H9 (cell line): Measurements from ENCODE around the gene LIPK. TPM values are rescaled to one million over a fixed set of nuclear protein-coding genes. Genes with fewer than 3 reads are reported as not detected.

ENCODE experiments used
- DNase-seq: peaks from one replicate; pipeline ENCODE4 v3.0.0-alpha.2; 2017
- H2AFZ ChIP-seq: one replicate; pipeline ENCODE4 v1.6.1; 2013; ENCODE audit warnings: mild to moderate bottlenecking, low read length, control low read depth, moderate library complexity
- H2AK5ac ChIP-seq: 2 replicates; pipeline ENCODE4 v1.6.1; 2013; ENCODE audit warnings: low read length, control low read depth, mixed read lengths; ENCODE audit not compliant: insufficient read length
- H2BK120ac ChIP-seq: one replicate; pipeline ENCODE4 v1.6.1; 2013; ENCODE audit warnings: low read depth, mild to moderate bottlenecking, low read length, control low read depth, inconsistent platforms; ENCODE audit not compliant: poor library complexity, severe bottlenecking
- H2BK12ac ChIP-seq: 2 replicates; pipeline ENCODE4 v1.6.1; 2013; ENCODE audit warnings: low read length, control low read depth, mixed read lengths, low read depth; ENCODE audit not compliant: insufficient read length
- H2BK15ac ChIP-seq: 2 replicates; pipeline ENCODE4 v1.6.1; 2013; ENCODE audit warnings: low read depth, low read length, control low read depth
- H2BK20ac ChIP-seq: one replicate; pipeline ENCODE4 v1.6.1; 2013; ENCODE audit warnings: low read depth, mild to moderate bottlenecking, low read length, control low read depth, inconsistent platforms; ENCODE audit not compliant: poor library complexity, severe bottlenecking
- H2BK5ac ChIP-seq: 2 replicates; pipeline ENCODE4 v1.6.1; 2013; ENCODE audit warnings: low read length, control low read depth, mixed read lengths; ENCODE audit not compliant: insufficient read length
- H3K14ac ChIP-seq: 2 replicates; pipeline ENCODE4 v1.6.1; 2013; ENCODE audit warnings: low read length, control low read depth; ENCODE audit not compliant: insufficient read depth
- H3K18ac ChIP-seq: 2 replicates; pipeline ENCODE4 v1.6.1; 2013; ENCODE audit warnings: low read depth, mild to moderate bottlenecking, mixed read lengths, low read length, control low read depth; ENCODE audit not compliant: insufficient read length
- H3K23ac ChIP-seq: 2 replicates; pipeline ENCODE4 v1.6.1; 2013; ENCODE audit warnings: low read length, control low read depth, mixed read lengths, low read depth; ENCODE audit not compliant: insufficient read length
- H3K23me2 ChIP-seq: 2 replicates; pipeline ENCODE4 v1.6.1; 2013; ENCODE audit warnings: low read depth, mild to moderate bottlenecking, mixed read lengths, low read length, control low read depth; ENCODE audit not compliant: insufficient read length, poor library complexity, severe bottlenecking
- H3K27ac ChIP-seq: 2 replicates; pipeline ENCODE4 v1.5.1; 2013; ENCODE audit warnings: low read length, control low read depth, mixed read lengths, low read depth; ENCODE audit not compliant: insufficient read length
- H3K27me3 ChIP-seq: 2 replicates; pipeline ENCODE4 v1.6.1; 2013; ENCODE audit warnings: low read length, control low read depth, inconsistent platforms; ENCODE audit not compliant: insufficient read depth
- H3K4ac ChIP-seq: 2 replicates; pipeline ENCODE4 v1.6.1; 2013; ENCODE audit warnings: low read depth, mild to moderate bottlenecking, control low read depth, inconsistent platforms, low read length, moderate library complexity
- H3K4me1 ChIP-seq: 2 replicates; pipeline ENCODE4 v1.6.1; 2013; ENCODE audit warnings: low read length, control low read depth, inconsistent platforms; ENCODE audit not compliant: insufficient read depth
- H3K4me2 ChIP-seq: 2 replicates; pipeline ENCODE4 v1.6.1; 2013; ENCODE audit warnings: low read length, control low read depth, mixed read lengths; ENCODE audit not compliant: insufficient read length, insufficient read depth
- H3K56ac ChIP-seq: 2 replicates; pipeline ENCODE4 v1.6.1; 2013; ENCODE audit warnings: low read depth, mild to moderate bottlenecking, mixed read lengths, low read length, control low read depth; ENCODE audit not compliant: insufficient read length
- H3K79me1 ChIP-seq: 2 replicates; pipeline ENCODE4 v1.6.1; 2013; ENCODE audit warnings: low read depth, mild to moderate bottlenecking, moderate library complexity, low read length, control low read depth, inconsistent platforms; ENCODE audit not compliant: insufficient read depth, poor library complexity, severe bottlenecking
- H3K79me2 ChIP-seq: 2 replicates; pipeline ENCODE4 v1.6.1; 2013; ENCODE audit warnings: low read length, control low read depth, inconsistent platforms; ENCODE audit not compliant: insufficient read depth
- H3K9ac ChIP-seq: 2 replicates; pipeline ENCODE4 v1.6.1; 2013; ENCODE audit warnings: low read length, control low read depth, mixed read lengths; ENCODE audit not compliant: insufficient read length; ENCODE audit errors: extremely low read depth
- H3K9me3 ChIP-seq: one replicate; pipeline ENCODE4 v1.6.1; 2013; ENCODE audit warnings: low read depth, low read length, inconsistent platforms; ENCODE audit not compliant: control insufficient read depth
- H3T11ph ChIP-seq: one replicate; pipeline ENCODE4 v1.6.1; 2013; ENCODE audit warnings: mild to moderate bottlenecking, low read length, control low read depth, inconsistent platforms
- H4K20me1 ChIP-seq: one replicate; pipeline ENCODE4 v1.6.1; 2013; ENCODE audit not compliant: control insufficient read depth, insufficient read length, insufficient read depth
- H4K5ac ChIP-seq: 2 replicates; pipeline ENCODE4 v1.6.1; 2013; ENCODE audit warnings: low read depth, mild to moderate bottlenecking, mixed read lengths, low read length, control low read depth; ENCODE audit not compliant: insufficient read length
- H4K8ac ChIP-seq: replicated peaks from 2 replicates; pipeline ENCODE4 v1.6.1; 2013; ENCODE audit warnings: low read length, control low read depth, mixed read lengths, low read depth; ENCODE audit not compliant: insufficient read length
- H4K91ac ChIP-seq: 2 replicates; pipeline ENCODE4 v1.6.1; 2013; ENCODE audit warnings: low read depth, mild to moderate bottlenecking, moderate library complexity, mixed read lengths, low read length, control low read depth; ENCODE audit not compliant: insufficient read length
- H3K27ac Mint-ChIP-seq, 3 experiments: 2 replicates in 2 of 3; 3 replicates in 1 of 3; pipeline ENCODE4 v1.8.0; 2020 to 2021; ENCODE audit warnings: mixed read lengths in 3 of 3, mild to moderate bottlenecking in 1 of 3, moderate library complexity in 1 of 3
- H3K27me3 Mint-ChIP-seq: 2 replicates; pipeline ENCODE4 v1.8.0; 2021; ENCODE audit warnings: low read depth, mild to moderate bottlenecking, moderate library complexity, mixed read lengths
- H3K36me3 Mint-ChIP-seq, 3 experiments: 2 replicates in 2 of 3; 3 replicates in 1 of 3; pipeline ENCODE4 v1.8.0; 2020 to 2021; ENCODE audit warnings: low read depth in 3 of 3, mixed read lengths in 3 of 3; ENCODE audit not compliant: insufficient read depth in 1 of 3
- H3K4me1 Mint-ChIP-seq, 2 experiments: 2 replicates each; pipeline ENCODE4 v1.8.0; 2020; ENCODE audit warnings: mixed read lengths in 2 of 2
- H3K4me3 Mint-ChIP-seq, 2 experiments: 2 replicates in 1 of 2; 3 replicates in 1 of 2; pipeline ENCODE4 v1.8.0; 2020 to 2021; ENCODE audit warnings: mild to moderate bottlenecking in 2 of 2, mixed read lengths in 2 of 2, moderate library complexity in 1 of 2
- H3K9me3 Mint-ChIP-seq, 2 experiments: 2 replicates in 1 of 2; 3 replicates in 1 of 2; pipeline ENCODE4 v1.8.0; 2020; ENCODE audit warnings: mild to moderate bottlenecking in 2 of 2, mixed read lengths in 2 of 2, moderate library complexity in 1 of 2
- WGBS: extraction: QIAGEN DNeasy Blood & Tissue Kit; methylation state at CpG from one replicate; pipeline ENCODE4 v1.1.7; 2013; ENCODE audit warnings: missing lambda C conversion rate, low lambda C conversion rate, mixed read lengths; ENCODE audit not compliant: insufficient read length; ENCODE audit errors: extremely low coverage; 5-methylcytosine and 5-hydroxymethylcytosine counted together
- total RNA-seq: library from RNA; stranded (reverse); gene quantifications from 2 replicates; pipeline ENCODE4 v1.2.1, GENCODE V29; 2021
- TF ChIP-seq, protein P1 (sequence below): fragments of 200-600 bp; sonication (generic); conservative IDR thresholded peaks from 3 replicates; pipeline ENCODE4 v1.8.0; 2021; ENCODE audit warnings: antibody characterized with exemption, mild to moderate bottlenecking

Gene LIPK
- total RNA-seq, 1 experiment from 2014 or later, result not detected

DNA sequence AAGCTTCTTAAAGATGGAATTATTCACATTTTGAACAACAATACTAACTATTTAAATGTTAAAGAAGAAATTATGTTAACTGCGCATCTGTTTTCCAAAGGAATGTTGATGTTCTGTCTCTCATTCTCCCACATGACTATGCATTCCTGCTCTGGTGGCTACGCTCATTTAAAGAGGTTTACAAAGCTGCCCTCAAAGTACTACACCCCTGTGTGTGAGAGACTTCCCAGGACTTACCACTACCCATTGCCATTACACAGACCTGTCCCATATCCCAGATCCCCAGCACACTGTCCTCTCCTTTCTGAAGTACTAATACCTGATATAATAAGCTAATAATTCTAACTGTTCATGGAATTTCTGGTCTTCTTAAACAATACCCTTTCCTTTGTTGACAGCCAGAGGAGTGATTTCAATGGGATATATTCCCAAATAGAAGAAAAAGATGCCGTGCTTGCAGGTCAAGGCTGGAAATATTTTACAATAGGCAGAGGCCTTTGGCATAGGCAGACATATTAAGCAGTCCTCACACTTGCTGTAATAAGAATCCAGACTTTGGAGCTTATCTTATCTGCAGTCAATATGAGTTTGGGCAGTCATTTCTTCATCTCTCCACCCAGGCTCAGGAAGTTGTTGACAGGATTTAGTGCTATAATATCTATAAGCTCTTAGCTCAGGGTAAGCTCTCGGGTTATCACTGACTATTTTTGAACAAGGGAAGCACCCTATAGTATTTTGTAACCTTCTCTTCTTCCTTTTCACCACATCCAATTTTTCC is 29.6 kb upstream of the LIPK start:
- no peaks in the 10 kb centered on the region for H3K36me3 Mint-ChIP-seq
- H3K4ac ChIP-seq, result no peak overlapping the region
- no peaks in the 10 kb centered on the region for H3K9me3 Mint-ChIP-seq
- H3K4me1 Mint-ChIP-seq, result peaks cover 4% of the 10 kb centered on the region in 2 experiments; a peak in 3 of 4 replicates
- H4K8ac ChIP-seq, result no peak overlapping the region
- no peak overlapping the region for H2BK120ac ChIP-seq
- H3K9ac ChIP-seq, result no peak overlapping the region
- no peak for DNase-seq
- H2AFZ ChIP-seq, result no peak overlapping the region
- H3K56ac ChIP-seq, result no peak overlapping the region
- no peak overlapping the region for H3K4me3 Mint-ChIP-seq
- no peak overlapping the region for H3K14ac ChIP-seq
- H3K27ac ChIP-seq, result no peak overlapping the region
- H2BK15ac ChIP-seq, result no peak overlapping the region
- no peak overlapping the region for H3K23ac ChIP-seq
- WGBS, result no CpG with 5 or more reads among the region's 4 CpGs
- H4K20me1 ChIP-seq, result no peaks in the 10 kb centered on the region
- no peak overlapping the region for H4K91ac ChIP-seq
- no peak overlapping the region for H2BK20ac ChIP-seq
- H3T11ph ChIP-seq, result no peak overlapping the region
- no peak overlapping the region for H3K4me2 ChIP-seq
- no peak overlapping the region for H3K18ac ChIP-seq
- no peaks in the 10 kb centered on the region for H3K79me1 ChIP-seq
- no peaks in the 10 kb centered on the region for H3K4me1 ChIP-seq
- peak overlapping the region in 1 of 3 experiments; percentile 12; a peak in 1 of 7 replicates for H3K27ac Mint-ChIP-seq
- no peaks in the 10 kb centered on the region for H3K79me2 ChIP-seq
- no peak overlapping the region for H2BK5ac ChIP-seq
- no peak overlapping the region for H2BK12ac ChIP-seq
- no peak overlapping the region for H2AK5ac ChIP-seq
- no peaks in the 10 kb centered on the region for H3K23me2 ChIP-seq
- no peaks in the 10 kb centered on the region for H3K9me3 ChIP-seq
- H3K27me3 Mint-ChIP-seq, result no peaks in the 10 kb centered on the region
- no peak overlapping the region for H4K5ac ChIP-seq
- no peaks in the 10 kb centered on the region for H3K27me3 ChIP-seq
- TF ChIP-seq, protein P1, sequence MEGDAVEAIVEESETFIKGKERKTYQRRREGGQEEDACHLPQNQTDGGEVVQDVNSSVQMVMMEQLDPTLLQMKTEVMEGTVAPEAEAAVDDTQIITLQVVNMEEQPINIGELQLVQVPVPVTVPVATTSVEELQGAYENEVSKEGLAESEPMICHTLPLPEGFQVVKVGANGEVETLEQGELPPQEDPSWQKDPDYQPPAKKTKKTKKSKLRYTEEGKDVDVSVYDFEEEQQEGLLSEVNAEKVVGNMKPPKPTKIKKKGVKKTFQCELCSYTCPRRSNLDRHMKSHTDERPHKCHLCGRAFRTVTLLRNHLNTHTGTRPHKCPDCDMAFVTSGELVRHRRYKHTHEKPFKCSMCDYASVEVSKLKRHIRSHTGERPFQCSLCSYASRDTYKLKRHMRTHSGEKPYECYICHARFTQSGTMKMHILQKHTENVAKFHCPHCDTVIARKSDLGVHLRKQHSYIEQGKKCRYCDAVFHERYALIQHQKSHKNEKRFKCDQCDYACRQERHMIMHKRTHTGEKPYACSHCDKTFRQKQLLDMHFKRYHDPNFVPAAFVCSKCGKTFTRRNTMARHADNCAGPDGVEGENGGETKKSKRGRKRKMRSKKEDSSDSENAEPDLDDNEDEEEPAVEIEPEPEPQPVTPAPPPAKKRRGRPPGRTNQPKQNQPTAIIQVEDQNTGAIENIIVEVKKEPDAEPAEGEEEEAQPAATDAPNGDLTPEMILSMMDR, result no peak
